Loucy (cell line): ENCODE results near the gene LRIF1.
"Not testable (repeated sequence)": the region's sequence is repeated elsewhere in the genome, so short reads cannot be mapped to it uniquely, and the experiment has no call there.

Source experiments
- H2AFZ ChIP-seq: fragments of 200-600 bp; sonication (generic); 2 replicates; pipeline ENCODE4 v1.6.0; 2016; ENCODE audit warnings: antibody characterized with exemption, mild to moderate bottlenecking, low read length, moderate library complexity
- H3F3A ChIP-seq: fragments of 200-600 bp; 2 replicates; pipeline ENCODE4 v1.6.0; 2016; ENCODE audit warnings: antibody characterized with exemption, low read depth, mild to moderate bottlenecking
- H3K27me3 ChIP-seq: fragments of 200-600 bp; sonication (generic); 2 replicates; pipeline ENCODE4 v1.6.1; 2014; ENCODE audit warnings: low read length, mild to moderate bottlenecking; ENCODE audit not compliant: insufficient read depth, poor library complexity, severe bottlenecking
- H3K36me3 ChIP-seq: fragments of 200-600 bp; sonication (generic); 2 replicates; pipeline ENCODE4 v1.6.1; 2016; ENCODE audit warnings: low read length; ENCODE audit not compliant: insufficient read depth
- H3K4me1 ChIP-seq: fragments of 200-600 bp; sonication (generic); 2 replicates; pipeline ENCODE4 v1.5.1; 2014; ENCODE audit warnings: low read length, mild to moderate bottlenecking; ENCODE audit not compliant: insufficient read depth, poor library complexity, severe bottlenecking
- H3K4me2 ChIP-seq: fragments of 200-600 bp; sonication (generic); 2 replicates; pipeline ENCODE4 v1.6.0; 2014; ENCODE audit warnings: antibody characterized with exemption, low read length, low read depth, mild to moderate bottlenecking; ENCODE audit not compliant: poor library complexity, severe bottlenecking
- H3K4me3 ChIP-seq: fragments of 200-600 bp; sonication (generic); 2 replicates; pipeline ENCODE4 v1.5.1; 2014; ENCODE audit warnings: low read length, mild to moderate bottlenecking, mixed read lengths; ENCODE audit not compliant: poor library complexity, severe bottlenecking
- H3K79me2 ChIP-seq: fragments of 200-600 bp; sonication (generic); 2 replicates; pipeline ENCODE4 v1.6.1; 2014; ENCODE audit warnings: low read length; ENCODE audit not compliant: insufficient read depth
- H3K9ac ChIP-seq: fragments of 200-600 bp; sonication (generic); 2 replicates; pipeline ENCODE4 v1.6.0; 2014; ENCODE audit warnings: mild to moderate bottlenecking, low read depth, low read length, moderate library complexity; ENCODE audit not compliant: poor library complexity, severe bottlenecking
- H3K9me2 ChIP-seq: fragments of 200-600 bp; sonication (generic); replicated peaks from 2 replicates; pipeline ENCODE4 v1.6.1; 2016; ENCODE audit warnings: low read depth, low read length, mixed read lengths
- H3K9me3 ChIP-seq: fragments of 200-600 bp; sonication (generic); 2 replicates; pipeline ENCODE4 v1.6.1; 2014; ENCODE audit warnings: mild to moderate bottlenecking, antibody characterized with exemption, low read length, low read depth; ENCODE audit not compliant: insufficient read depth
- H4K20me1 ChIP-seq: fragments of 200-600 bp; sonication (generic); 2 replicates; pipeline ENCODE4 v1.6.0; 2014; ENCODE audit warnings: antibody characterized with exemption, low read length, mild to moderate bottlenecking; ENCODE audit not compliant: insufficient read depth, poor library complexity, severe bottlenecking
- CTCF ChIP-seq: fragments of 200-600 bp; sonication (generic); conservative IDR thresholded peaks from 2 replicates; pipeline ENCODE4 v1.5.1; 2014; ENCODE audit warnings: mild to moderate bottlenecking, antibody characterized with exemption, low read length
- EZH2phosphoT487 ChIP-seq: fragments of 200-600 bp; IDR thresholded peaks from 2 replicates; pipeline ENCODE4 v1.6.1; 2018; ENCODE audit warnings: antibody characterized with exemption, mild to moderate bottlenecking, moderate library complexity, borderline replicate concordance

LRIF1 gene

GRCh38 chr1:110963691-110964454 is at the start of gene LRIF1:
LRIF1 (minus strand) TSS chr1:110963922; CDS start chr1:110963688, 234 bp downstream.
- peak within 1 kb of the TSS; percentile 88 for H2AFZ ChIP-seq
- TF ChIP-seq EZH2phosphoT487 (no peak), CTCF (peak; percentile 37; the same call in 1 of the 2 replicates)
- no peaks in the 10 kb centered on the region for H3K9me3 ChIP-seq

GRCh38 chr1:111008031-111008430 is 44.3 kb upstream of the LRIF1 start:
- Histone ChIP-seq H3K9me3 (peaks cover 8% of the 10 kb centered on the region; the same call in 1 of the 2 replicates), H3K9me2 (no peaks in the 10 kb centered on the region), H4K20me1 (no peaks in the 10 kb centered on the region), H3K27me3 (no peaks in the 10 kb centered on the region), H2AFZ (no peak overlapping the region), H3K79me2 (no peaks in the 10 kb centered on the region), H3K4me1 (no peaks in the 10 kb centered on the region), H3K4me2 (no peak overlapping the region), H3F3A (no peaks in the 10 kb centered on the region), H3K9ac (no peak overlapping the region), H3K36me3 (no peaks in the 10 kb centered on the region), H3K4me3 (no peak overlapping the region)
- no peak for TF ChIP-seq CTCF

More at GRCh38 chr1:110963691-110964454, at the start of gene LRIF1:
- peak within 1 kb of the TSS; percentile 87 for H3K9ac ChIP-seq
- H3K9me2 ChIP-seq, result no peaks in the 10 kb centered on the region
- H3K4me1 ChIP-seq, result peaks cover 31% of the 10 kb centered on the region
- no peaks in the 10 kb centered on the region for H3K36me3 ChIP-seq
- H3K79me2 ChIP-seq, result peaks cover 38% of the 10 kb centered on the region
- H3K4me3 ChIP-seq, result peak within 1 kb of the TSS; percentile 89
- H4K20me1 ChIP-seq, result peaks cover 38% of the 10 kb centered on the region
- peaks cover 6% of the 10 kb centered on the region; the same call in 1 of the 2 replicates for H3F3A ChIP-seq
- peak within 1 kb of the TSS; percentile 83 for H3K4me2 ChIP-seq
- H3K27me3 ChIP-seq, result peaks cover 47% of the 10 kb centered on the region

GRCh38 chr1:111006556-111006955 is 42.8 kb upstream of the LRIF1 start:
- no peaks in the 10 kb centered on the region for H3F3A ChIP-seq
- H3K9me2 ChIP-seq, result no peaks in the 10 kb centered on the region
- no peak overlapping the region for H3K9ac ChIP-seq
- no peak overlapping the region for H2AFZ ChIP-seq
- H3K4me2 ChIP-seq, result no peak overlapping the region
- H3K79me2 ChIP-seq, result no peaks in the 10 kb centered on the region
- no peak overlapping the region for H3K4me3 ChIP-seq
- no peaks in the 10 kb centered on the region for H3K4me1 ChIP-seq
- H3K36me3 ChIP-seq, result no peaks in the 10 kb centered on the region
- no peaks in the 10 kb centered on the region for H4K20me1 ChIP-seq
- no peaks in the 10 kb centered on the region for H3K27me3 ChIP-seq
- peaks cover 8% of the 10 kb centered on the region; the same call in 1 of the 2 replicates for H3K9me3 ChIP-seq
- no peak for TF ChIP-seq CTCF
- TF ChIP-seq EZH2phosphoT487, result no peak

- H3K4me2 ChIP-seq, H3K4me1 ChIP-seq, H3K9ac ChIP-seq, H3K79me2 ChIP-seq, H4K20me1 ChIP-seq, H3F3A ChIP-seq, H2AFZ ChIP-seq, H3K4me3 ChIP-seq, H3K36me3 ChIP-seq, H3K9me3 ChIP-seq, H3K9me2 ChIP-seq, H3K27me3 ChIP-seq: not testable (repeated sequence)
These were observed 35.9 kb upstream of the LRIF1 start for GRCh38 chr1:110999607-111000006.
